Heart right ventricle (tissue), 16 donors: Measurements from ENCODE around the gene SHISA7. TPM values are rescaled to one million over a fixed set of nuclear protein-coding genes. Genes with fewer than 3 reads are reported as not detected.
"Not testable (repeated sequence)": the region's sequence is repeated elsewhere in the genome, so short reads cannot be mapped to it uniquely, and the experiment has no call there.

Experiments used
- ATAC-seq, 8 donors: fragments of 200-7000 bp; cut with Tn5 transposase; one replicate each; pipeline ENCODE4 v1.9.1; 2020; ENCODE audit warnings: mild to moderate bottlenecking in 8 of 8, moderate library complexity in 8 of 8, moderate number of reproducible peaks in 1 of 8
- DNase-seq, 2 donors: peaks; one replicate each; pipeline ENCODE4 v3.0.0-alpha.2; 2020
- H3K27ac ChIP-seq, 10 donors: fragments of 200-600 bp; sonication (generic) in 2 of 10; one replicate each; pipeline versions ENCODE4 v1.5.0 to v1.8.0; 2020 to 2022; ENCODE audit warnings: mild to moderate bottlenecking in 3 of 10
- H3K27me3 ChIP-seq, 7 donors: fragments of 200-600 bp; one replicate each; pipeline ENCODE4 v1.8.0; 2021 to 2022; ENCODE audit warnings: mild to moderate bottlenecking in 2 of 7
- H3K36me3 ChIP-seq, 9 donors: fragments of 200-600 bp; sonication (generic) in 1 of 9; one replicate each; pipeline versions ENCODE4 v1.5.0 to v1.8.0; 2020 to 2022; ENCODE audit warnings: mild to moderate bottlenecking in 2 of 9
- H3K4me1 ChIP-seq, 9 donors: fragments of 200-600 bp; sonication (generic) in 1 of 9; one replicate each; pipeline versions ENCODE4 v1.5.0 to v1.8.0; 2020 to 2022; ENCODE audit warnings: mild to moderate bottlenecking in 4 of 9
- H3K4me3 ChIP-seq, 10 donors: fragments of 200-600 bp; sonication (generic) in 2 of 10; one replicate each; pipeline versions ENCODE4 v1.5.0 to v1.8.0; 2020 to 2022; ENCODE audit warnings: mild to moderate bottlenecking in 7 of 10, moderate library complexity in 2 of 10
- H3K9me3 ChIP-seq, 11 donors: fragments of 200-600 bp in 10 of 11; sonication (generic) in 2 of 11; one replicate each; pipeline versions ENCODE4 v1.5.0 to v1.8.0; 2013 to 2022; ENCODE audit warnings: mild to moderate bottlenecking in 2 of 11, control low read depth in 1 of 11, moderate library complexity in 1 of 11
- CTCF ChIP-seq, 9 donors: fragments of 200-600 bp; sonication (generic) in 2 of 9; IDR thresholded peaks; one replicate each; pipeline versions ENCODE4 v1.5.0 to v1.8.0; 2021 to 2022; ENCODE audit warnings: antibody characterized with exemption in 9 of 9, mild to moderate bottlenecking in 5 of 9, moderate library complexity in 1 of 9
- WGBS, 2 donors: extraction: QIAGEN DNeasy Blood & Tissue Kit; methylation state at CpG; one replicate each; pipeline ENCODE4 v1.1.7; 2013; ENCODE audit warnings: inconsistent platforms in 1 of 2; 5-methylcytosine and 5-hydroxymethylcytosine counted together
- intact Hi-C, 10 donors: fragments of 100-400 bp; cut with DNase I; formaldehyde crosslinking; loops; one replicate each; pipeline versions ENCODE4 v1.11.1 to v1.14.2; 2022
- polyA plus RNA-seq, 2 donors: library from polyadenylated mRNA; stranded (reverse); fragments of 200-250 nt; gene quantifications; one replicate each; pipeline ENCODE4 v1.2.3, GENCODE V29; 2013
- total RNA-seq, 10 donors: library from RNA; stranded (reverse); fragmentation: NEBNext Ultra II Directional in 3 of 10; extraction: Animal tissue kit (Norgen Biotek cat#: 25700) in 3 of 10; gene quantifications; one replicate each; pipeline versions ENCODE4 v1.2.1 to v1.2.4, GENCODE V29; 2021 to 2023
- donor health status: Arrhythmogenic right ventricular cardiomyopathy.
- donor health status: ischemic (EF 13 %, LVEDD 7.1; RV severe dilation, severe dysfunction).
- donor health status: healthy with polysubstance abuse.
- donor health status: DM: no; HTN: yes; CAD: no.
- donor health status: DM: no; HTN: no; CAD: no.
- donor health status: ischemic (EF 25% LVEDD 6.9; RV normal size, moderate dysfunction).
- donor health status: ischemic (EF 25% LVEDD 5.7; RV mildly dilated, moderate dysfunction).
- donor health status: healthy.
- donor health status: DM: yes; HTN: yes; CAD: no.
- donor health status: Ischemic cardiomyopathy.
- donor health status: ischemic (EF 35%, LVEDD 5.7; RV mildly dilated, moderate dysfunction).
- donor health status: nonischemic (EF 11% LVEDD 7.7; RV severe dilation, severe dysfunction).
- donor health status: DM: yes; HTN: yes; CAD: no.
- donor health status: PGD.
- donor health status: ischemic (EF 29% LVEDD 5.4; RV normal size, mild dysfunction).
- donor health status: nonischemic (EF 23%, LVEDD 6.1; RV moderate dilation, normal function).

The SHISA7 gene
- total and polyA plus RNA-seq, 12 donors = under 0.01 TPM; not detected in 11

- intact Hi-C loops = no loop called here
- ATAC-seq = no peak
- no peak overlapping the region for H3K27ac ChIP-seq
- no peak for TF ChIP-seq CTCF (IDR thresholded peaks at IDR 0.05)
- WGBS, 2 donors = 66 to 74% methylated on average over 2 of the region's 2 CpGs
- peaks cover 0 to 71% (median 35%) of the 10 kb centered on the region in 7 donors for H3K27me3 ChIP-seq
- no peak for DNase-seq
- H3K4me1 ChIP-seq = peaks cover 0 to 4% (median 0%) of the 10 kb centered on the region in 9 donors
- no peaks in the 10 kb centered on the region for H3K36me3 ChIP-seq
- no peaks in the 10 kb centered on the region for H3K9me3 ChIP-seq
- H3K4me3 ChIP-seq = no peak overlapping the region
Observed at GRCh38 chr19:55426042-55426441, 17.1 kb downstream of the SHISA7 start.

- H3K4me3 ChIP-seq = no peak overlapping the region
- WGBS, 2 donors = 72 to 74% methylated on average over 3 of the region's 3 CpGs
- peaks cover 0 to 61% (median 21%) of the 10 kb centered on the region in 7 donors for H3K27me3 ChIP-seq
- H3K9me3 ChIP-seq = no peaks in the 10 kb centered on the region
- H3K4me1 ChIP-seq = peaks cover 0 to 4% (median 0%) of the 10 kb centered on the region in 9 donors
- H3K36me3 ChIP-seq = no peaks in the 10 kb centered on the region
- H3K27ac ChIP-seq = no peak overlapping the region
- intact Hi-C loops = no loop called here
- DNase-seq (no peak), ATAC-seq (no peak)
- no peak for TF ChIP-seq CTCF (IDR thresholded peaks at IDR 0.05)
Observed at GRCh38 chr19:55424518-55424917, 18.6 kb downstream of the SHISA7 start.

- ATAC-seq (peak in 2 of 8 donors; percentile 14 to 31), DNase-seq (no peak)
- 47 to 58% methylated on average over 13 of the region's 13 CpGs for whole genome bisulfite sequencing, 2 donors
- H3K4me3 ChIP-seq = no peak overlapping the region
- peaks cover 0 to 60% (median 10%) of the 10 kb centered on the region in 7 donors for H3K27me3 ChIP-seq
- no peak overlapping the region for H3K27ac ChIP-seq
- H3K9me3 ChIP-seq = no peaks in the 10 kb centered on the region
- intact Hi-C loops = no loop called here
- H3K4me1 ChIP-seq = peaks cover 0 to 4% (median 0%) of the 10 kb centered on the region in 9 donors
- H3K36me3 ChIP-seq = no peaks in the 10 kb centered on the region
- TF ChIP-seq CTCF (IDR thresholded peaks at IDR 0.05) = no peak
Observed at GRCh38 chr19:55423225-55424005, 19.7 kb downstream of the SHISA7 start.

- H3K27ac ChIP-seq, ATAC-seq, H3K4me3 ChIP-seq, DNase-seq, H3K4me1 ChIP-seq, H3K36me3 ChIP-seq, H3K9me3 ChIP-seq, intact Hi-C loops: not testable (repeated sequence)
- H3K27me3 ChIP-seq = peaks cover 0 to 42% (median 8%) of the 10 kb centered on the region in 7 donors
- WGBS, 2 donors = 58 to 61% methylated on average over 4 of the region's 4 CpGs
Observed at GRCh38 chr19:55421281-55421680, 21.8 kb downstream of the SHISA7 start.
